H1 (cell line): Measurements from ENCODE around the gene SEMA4C. TPM values are rescaled to one million over a fixed set of nuclear protein-coding genes. Genes with fewer than 3 reads are reported as not detected.

Source experiments
- CTCF ChIA-PET: fragments of 300-600 bp; sonication (Branson Sonifier 250); formaldehyde crosslinking; loops from one replicate; lab custom pipeline; 2021; ENCODE audit not compliant: partially characterized antibody; lab: Charles Lee
- POLR2A ChIA-PET: fragments of 300-600 bp; sonication (Branson Sonifier 250); formaldehyde crosslinking; loops from one replicate; lab custom pipeline; 2021; ENCODE audit warnings: inconsistent platforms; ENCODE audit not compliant: partially characterized antibody; lab: Charles Lee
- DNase-seq, 2 experiments: peaks; one replicate each; pipeline versions ENCODE4 v3.0.0 to v3.0.0-alpha.2; 2010 to 2022; ENCODE audit warnings: low spot score in 2 of 2, low read depth in 1 of 2, mixed read lengths in 1 of 2
- FAIRE-seq: peaks from 2 replicates; lab custom pipeline; 2011; peaks lifted over from hg19 to GRCh38; lab: Jason Lieb, UNC
- H2AFZ ChIP-seq: 2 replicates; pipeline ENCODE4 v1.8.1; 2012; ENCODE audit warnings: low read length, inconsistent platforms
- H2AK5ac ChIP-seq: 2 replicates; pipeline ENCODE4 v1.6.1; 2013; ENCODE audit warnings: low read depth, low read length
- H2BK120ac ChIP-seq: replicated peaks from 2 replicates; pipeline ENCODE3; 2013; ENCODE audit warnings: low read depth, low read length, inconsistent platforms
- H2BK12ac ChIP-seq: 2 replicates; pipeline ENCODE4 v1.6.1; 2013; ENCODE audit warnings: low read depth, low read length
- H2BK15ac ChIP-seq: 2 replicates; pipeline ENCODE4 v1.6.1; 2013; ENCODE audit warnings: low read length
- H2BK20ac ChIP-seq: 2 replicates; pipeline ENCODE4 v1.6.1; 2013; ENCODE audit warnings: low read length
- H2BK5ac ChIP-seq: 2 replicates; pipeline ENCODE4 v1.6.1; 2013; ENCODE audit warnings: low read depth, low read length
- H3K14ac ChIP-seq: 2 replicates; pipeline ENCODE4 v1.6.1; 2013; ENCODE audit warnings: inconsistent platforms; ENCODE audit not compliant: insufficient read length
- H3K18ac ChIP-seq: 2 replicates; pipeline ENCODE4 v1.6.1; 2013; ENCODE audit warnings: low read length; ENCODE audit errors: extremely low read depth
- H3K23ac ChIP-seq: 2 replicates; pipeline ENCODE4 v1.6.1; 2013; ENCODE audit warnings: inconsistent platforms; ENCODE audit not compliant: insufficient read length
- H3K23me2 ChIP-seq: 2 replicates; pipeline ENCODE4 v1.6.1; 2013; ENCODE audit warnings: low read depth, low read length
- H3K27ac ChIP-seq: 2 replicates; pipeline ENCODE4 v1.6.1; 2011; ENCODE audit warnings: low read depth, low read length, inconsistent platforms
- H3K27me3 ChIP-seq, 4 experiments: replicated peaks in 1 of 4; 1 replicate in 1 of 4; 2 replicates in 3 of 4; pipeline versions ENCODE4 v1.6.1 to v1.8.1; 2011 to 2013; ENCODE audit warnings: low read length in 3 of 4, mild to moderate bottlenecking in 3 of 4, inconsistent platforms in 2 of 4, mixed read lengths in 2 of 4, moderate library complexity in 1 of 4; ENCODE audit not compliant: control insufficient read depth in 3 of 4, insufficient read depth in 3 of 4; ENCODE audit errors: extremely low read depth in 1 of 4
- H3K36me3 ChIP-seq, 4 experiments: 2 replicates each; pipeline versions ENCODE4 v1.6.1 to v1.8.1; 2011 to 2013; ENCODE audit warnings: mild to moderate bottlenecking in 4 of 4, low read length in 3 of 4, moderate library complexity in 2 of 4, control low read depth in 1 of 4, inconsistent platforms in 1 of 4; ENCODE audit not compliant: insufficient read depth in 4 of 4, control insufficient read depth in 2 of 4
- H3K4ac ChIP-seq: replicated peaks from 2 replicates; pipeline ENCODE3; 2013; ENCODE audit warnings: low read length, low read depth, mixed read lengths, inconsistent platforms; ENCODE audit not compliant: insufficient read length
- H3K4me1 ChIP-seq, 4 experiments: replicated peaks in 1 of 4; 1 replicate in 1 of 4; 2 replicates in 3 of 4; pipeline versions ENCODE4 v1.6.1 to v1.8.1; 2011 to 2013; ENCODE audit warnings: low read length in 3 of 4, inconsistent platforms in 2 of 4, mixed read lengths in 1 of 4; ENCODE audit not compliant: insufficient read depth in 4 of 4, control insufficient read depth in 3 of 4
- H3K4me2 ChIP-seq, 2 experiments: 2 replicates each; pipeline versions ENCODE4 v1.6.1 to v1.8.1; 2011 to 2013; ENCODE audit warnings: low read depth in 2 of 2, low read length in 2 of 2, control low read depth in 1 of 2, inconsistent platforms in 1 of 2, mild to moderate bottlenecking in 1 of 2; ENCODE audit not compliant: insufficient read depth in 1 of 2
- H3K4me3 ChIP-seq, 4 experiments: fragments of 200-600, 300-600 bp in 1 of 4; sonication (generic), shearing (Covaris generic), sonication (Bioruptor Twin) in 1 of 4; 2 replicates each; pipeline versions ENCODE4 v1.5.1 to v1.8.1; 2011 to 2016; ENCODE audit warnings: low read length in 4 of 4, low read depth in 3 of 4, control low read depth in 2 of 4, inconsistent platforms in 2 of 4, mild to moderate bottlenecking in 2 of 4, mixed read lengths in 1 of 4, moderate library complexity in 1 of 4; ENCODE audit not compliant: insufficient read depth in 2 of 4; ENCODE audit errors: extremely low read depth in 1 of 4
- H3K56ac ChIP-seq: replicated peaks from 2 replicates; pipeline ENCODE3; 2013; ENCODE audit warnings: low read depth, mild to moderate bottlenecking, mixed read lengths, low read length, inconsistent platforms; ENCODE audit not compliant: insufficient read length
- H3K79me1 ChIP-seq: 2 replicates; pipeline ENCODE4 v1.6.1; 2013; ENCODE audit warnings: low read depth, low read length, control low read depth
- H3K79me2 ChIP-seq, 2 experiments: 2 replicates each; pipeline versions ENCODE4 v1.6.1 to v1.8.1; 2012 to 2013; ENCODE audit warnings: low read length in 2 of 2, mild to moderate bottlenecking in 2 of 2, inconsistent platforms in 1 of 2; ENCODE audit not compliant: insufficient read depth in 2 of 2, control insufficient read depth in 1 of 2
- H3K9ac ChIP-seq, 4 experiments: replicated peaks in 1 of 4; 1 replicate in 1 of 4; 2 replicates in 3 of 4; pipeline versions ENCODE4 v1.6.1 to v1.8.1; 2011 to 2013; ENCODE audit warnings: low read depth in 3 of 4, low read length in 3 of 4, control low read depth in 2 of 4, mild to moderate bottlenecking in 2 of 4, moderate library complexity in 2 of 4, inconsistent platforms in 1 of 4; ENCODE audit errors: extremely low read depth in 1 of 4
- H3K9me3 ChIP-seq, 2 experiments: 2 replicates each; pipeline versions ENCODE4 v1.6.1 to v1.8.1; 2012 to 2013; ENCODE audit warnings: mild to moderate bottlenecking in 2 of 2, moderate library complexity in 2 of 2, control low read depth in 1 of 2, inconsistent platforms in 1 of 2, low read depth in 1 of 2, low read length in 1 of 2, mixed read lengths in 1 of 2; ENCODE audit not compliant: insufficient read depth in 2 of 2
- H4K20me1 ChIP-seq, 2 experiments: replicated peaks in 1 of 2; 2 replicates each; pipeline versions ENCODE3 to v1.8.1; 2011 to 2013; ENCODE audit warnings: inconsistent platforms in 2 of 2, low read length in 2 of 2, mild to moderate bottlenecking in 1 of 2; ENCODE audit not compliant: insufficient read depth in 2 of 2, control insufficient read depth in 1 of 2
- H4K5ac ChIP-seq: 2 replicates; pipeline ENCODE4 v1.6.1; 2013; ENCODE audit warnings: low read length, low read depth, mixed read lengths, inconsistent platforms; ENCODE audit not compliant: insufficient read length
- H4K8ac ChIP-seq: 2 replicates; pipeline ENCODE4 v1.8.0; 2013; ENCODE audit warnings: mild to moderate bottlenecking, moderate library complexity, low read length, inconsistent platforms; ENCODE audit not compliant: insufficient read depth; ENCODE audit errors: extremely low read depth
- H4K91ac ChIP-seq: replicated peaks from 2 replicates; pipeline ENCODE3; 2013; ENCODE audit warnings: low read length, mixed read lengths, inconsistent platforms; ENCODE audit not compliant: insufficient read length
- EGR1 ChIP-seq: IDR thresholded peaks from 2 replicates; pipeline ENCODE4 v1.6.1; 2011; ENCODE audit warnings: low read depth, low read length, borderline replicate concordance
- FOSL1 ChIP-seq: IDR thresholded peaks from 2 replicates; pipeline ENCODE4 v1.6.1; 2011; ENCODE audit warnings: mild to moderate bottlenecking, low read depth, low read length, moderate library complexity; ENCODE audit not compliant: insufficient read depth
- RNF2 ChIP-seq: fragments of 200-900, 300-1000 bp; sonication (generic); IDR thresholded peaks from 2 replicates; pipeline ENCODE4 v1.7.1; 2016; ENCODE audit warnings: borderline replicate concordance, low read depth, mild to moderate bottlenecking, antibody characterized with exemption, low read length; ENCODE audit not compliant: poor library complexity, severe bottlenecking; ENCODE audit errors: missing control alignments
- WGBS, 2 experiments: shearing (Covaris generic) in 1 of 2; methylation state at CpG; one replicate each; pipeline versions ENCODE4 v1.1.6 to v1.1.7; 2013 to 2015; ENCODE audit warnings: low lambda C conversion rate in 2 of 2, mixed read lengths in 2 of 2, inconsistent platforms in 1 of 2, low coverage in 1 of 2, missing lambda C conversion rate in 1 of 2; ENCODE audit not compliant: insufficient replicate concordance in 2 of 2, insufficient coverage in 1 of 2, insufficient read length in 1 of 2; ENCODE audit errors: extremely low coverage in 1 of 2, missing lambda C conversion rate in 1 of 2; 5-methylcytosine and 5-hydroxymethylcytosine counted together
- polyA plus RNA-seq, 7 experiments: library from polyadenylated mRNA; depleted of rRNA in 3 of 7; stranded (reverse) in 5 of 7; unstranded in 2 of 7; fragments of >200 nt in 5 of 7; fragments of 200-250 nt in 2 of 7; gene quantifications; 1 replicate in 5 of 7; 2 replicates in 1 of 7; 4 replicates in 1 of 7; pipeline versions ENCODE4 v1.2.1 to v1.2.3, GENCODE V29; 2011 to 2013; ENCODE audit warnings: missing spikeins in 2 of 7, mixed read lengths in 2 of 7
- total RNA-seq: library from RNA; stranded (reverse); fragmentation: NEBNext Ultra II Directional; extraction: Animal tissue kit (Norgen Biotek cat#: 25700); gene quantifications from 2 replicates; pipeline ENCODE4 v1.2.1, GENCODE V29; 2021

Gene SEMA4C
- total and polyA plus RNA-seq, 2 of the 8 experiments (the other 6 are each of a cell fraction or from before 2014, with no cell fraction given): 47.5 to 67.3 TPM

DNA sequence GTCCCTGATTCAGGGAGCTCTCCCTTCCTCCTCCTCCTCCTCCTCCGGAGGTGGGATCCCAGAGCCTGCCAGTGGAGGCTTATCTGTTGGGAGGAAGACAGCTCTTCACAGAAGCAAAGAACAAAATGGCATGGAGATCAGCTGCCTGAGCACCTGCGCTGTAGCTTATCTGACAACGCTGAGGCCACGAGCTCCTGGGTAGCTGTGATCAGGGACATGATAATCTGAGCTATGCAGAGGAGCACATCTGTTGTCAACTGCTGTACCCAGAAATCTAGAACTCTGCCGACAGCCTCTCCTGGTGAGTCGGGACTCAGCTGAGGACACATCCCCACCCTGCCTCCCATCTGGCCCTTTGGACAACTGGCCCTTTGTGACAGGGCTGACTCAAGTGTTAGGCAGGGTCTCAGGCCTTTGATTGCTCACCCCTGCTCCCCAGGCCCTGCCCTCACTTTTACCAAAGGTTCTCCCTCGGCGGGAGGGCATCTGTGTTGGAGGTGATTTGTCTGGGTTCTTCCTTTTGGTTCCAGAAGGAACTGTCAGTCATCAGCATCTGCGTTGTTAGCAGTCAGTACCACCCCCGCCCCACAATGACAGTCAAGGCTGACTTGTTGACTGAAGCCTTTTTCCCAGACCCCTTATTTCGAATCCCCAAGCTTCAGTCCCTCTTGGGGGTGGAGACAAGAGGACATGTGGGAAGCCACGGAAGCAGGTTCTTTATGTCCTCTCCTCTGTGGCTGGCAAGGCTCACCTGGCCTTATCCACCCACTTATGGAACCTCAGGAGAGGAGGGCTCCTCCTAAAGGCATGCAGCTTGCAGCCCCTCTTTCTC is 59.7 kb downstream of the SEMA4C start:
- Histone ChIP-seq H3K23me2 (no peaks in the 10 kb centered on the region), H4K5ac (no peak overlapping the region), H2AK5ac (no peak overlapping the region), H3K79me2 (no peaks in the 10 kb centered on the region), H3K4me1 (no peaks in the 10 kb centered on the region), H3K27ac (no peak overlapping the region), H3K56ac (no peak overlapping the region), H2AFZ (no peak overlapping the region), H2BK5ac (no peak overlapping the region), H2BK120ac (no peak overlapping the region), H3K79me1 (no peaks in the 10 kb centered on the region), H3K4me2 (no peak overlapping the region), H3K36me3 (no peaks in the 10 kb centered on the region), H3K4me3 (no peak overlapping the region), H3K14ac (no peak overlapping the region), H4K91ac (no peak overlapping the region), H4K20me1 (no peaks in the 10 kb centered on the region), H4K8ac (peak overlapping the region; percentile 45; the same call in 1 of the 2 replicates), H2BK20ac (no peak overlapping the region), H3K4ac (no peak overlapping the region), H3K9ac (no peak overlapping the region), H2BK12ac (no peak overlapping the region), H3K18ac (no peak overlapping the region), H3K27me3 (no peaks in the 10 kb centered on the region), H2BK15ac (no peak overlapping the region), H3K23ac (no peak overlapping the region), H3K9me3 (no peaks in the 10 kb centered on the region)
- ChIA-PET CTCF (interaction anchor here (0.8 to 3.1 kb wide), 6 partner anchors 10 to 151 kb away, joined by 3 to 18 read pairs (median 4); no protein-coding TSS in a partner anchor), POLR2A (interaction anchor here (0.6 to 2.1 kb wide), 4 partner anchors 9 to 245 kb away, joined by 3 to 6 read pairs (median 3); no protein-coding TSS in a partner anchor)
- FAIRE-seq: no peak
- no peak for DNase-seq
- TF ChIP-seq RNF2 (no peak), EGR1 (no peak), FOSL1 (no peak)
- WGBS, 2 experiments: 92% methylated on average over 10 of the region's 12 CpGs; no CpG with 5 or more reads in 1 of the 2 experiments
